IMR-90 (cell line): ENCODE measurements around the gene MACROD1. TPM values are rescaled to one million over a fixed set of nuclear protein-coding genes. Genes with fewer than 3 reads are reported as not detected.

Experiments
- ATAC-seq: fragments of 200-7000 bp; cut with Tn5 transposase; 2 replicates; pipeline ENCODE4 v1.9.1; 2020; ENCODE audit warnings: low read depth, mild to moderate bottlenecking, moderate library complexity
- BruUV-seq: library from RNA; stranded (reverse); fragments of 400-500 nt; replicated peaks from 2 replicates; lab custom pipeline; 2021; lab: Mats Ljungman, UMichigan
- CTCF ChIA-PET: fragments of 300-600 bp; formaldehyde crosslinking; extraction: SDS; loops from one replicate; lab custom pipeline; 2021; ENCODE audit warnings: antibody characterized with exemption; lab: Yijun Ruan, JAX
- POLR2A ChIA-PET: fragments of 300-600 bp; sonication (Branson Sonifier 250); formaldehyde crosslinking; loops from one replicate; lab custom pipeline; 2022; ENCODE audit warnings: antibody characterized with exemption; ENCODE audit not compliant: unreplicated experiment; lab: Charles Lee
- DNase-seq: peaks from one replicate; pipeline ENCODE4 v3.0.0; 2013
- H2AFZ ChIP-seq: replicated peaks from 2 replicates; pipeline ENCODE3; 2013; ENCODE audit warnings: low read length, mild to moderate bottlenecking; ENCODE audit not compliant: poor library complexity
- H2AK5ac ChIP-seq: 2 replicates; pipeline ENCODE4 v1.6.1; 2013; ENCODE audit warnings: low read depth, low read length, inconsistent platforms
- H2AK9ac ChIP-seq: replicated peaks from 2 replicates; pipeline ENCODE3; 2013; ENCODE audit warnings: mild to moderate bottlenecking, low read depth, low read length, moderate library complexity; ENCODE audit not compliant: poor library complexity
- H2BK120ac ChIP-seq: 2 replicates; pipeline ENCODE4 v1.6.1; 2013; ENCODE audit warnings: low read depth, low read length, inconsistent platforms
- H2BK15ac ChIP-seq: 3 replicates; pipeline ENCODE4 v1.6.1; 2013; ENCODE audit warnings: low read depth, low read length, inconsistent platforms
- H2BK20ac ChIP-seq: 2 replicates; pipeline ENCODE4 v1.6.1; 2013; ENCODE audit warnings: low read depth, mild to moderate bottlenecking, inconsistent platforms, low read length, moderate library complexity
- H2BK5ac ChIP-seq: 2 replicates; pipeline ENCODE4 v1.6.1; 2013; ENCODE audit warnings: mild to moderate bottlenecking, low read depth, low read length, inconsistent platforms; ENCODE audit not compliant: poor library complexity, severe bottlenecking
- H3K14ac ChIP-seq: replicated peaks from 2 replicates; pipeline ENCODE4 v1.6.1; 2013; ENCODE audit warnings: low read depth, low read length, inconsistent platforms
- H3K18ac ChIP-seq: 2 replicates; pipeline ENCODE4 v1.6.1; 2013; ENCODE audit warnings: low read depth, low read length, control low read depth
- H3K23ac ChIP-seq: 2 replicates; pipeline ENCODE4 v1.6.1; 2013; ENCODE audit warnings: low read depth, low read length, inconsistent platforms
- H3K27ac ChIP-seq: 2 replicates; pipeline ENCODE4 v1.5.1; 2013; ENCODE audit warnings: mild to moderate bottlenecking, control low read depth, low read length; ENCODE audit not compliant: insufficient read depth
- H3K27me3 ChIP-seq: 2 replicates; pipeline ENCODE4 v1.6.1; 2013; ENCODE audit warnings: low read length; ENCODE audit not compliant: control insufficient read depth, insufficient read depth
- H3K36me3 ChIP-seq: 2 replicates; pipeline ENCODE4 v1.6.1; 2013; ENCODE audit warnings: low read length, mixed read lengths; ENCODE audit not compliant: control insufficient read depth, insufficient read depth
- H3K4ac ChIP-seq: 2 replicates; pipeline ENCODE4 v1.6.1; 2013; ENCODE audit warnings: low read depth, low read length, inconsistent platforms
- H3K4me1 ChIP-seq: 2 replicates; pipeline ENCODE4 v1.6.1; 2013; ENCODE audit warnings: low read length, mixed read lengths; ENCODE audit not compliant: control insufficient read depth, insufficient read depth
- H3K4me2 ChIP-seq: 2 replicates; pipeline ENCODE4 v1.6.1; 2013; ENCODE audit warnings: low read depth, mild to moderate bottlenecking, control low read depth, low read length, moderate library complexity
- H3K4me3 ChIP-seq: 2 replicates; pipeline ENCODE4 v1.5.1; 2013; ENCODE audit warnings: low read depth, mild to moderate bottlenecking, control low read depth, low read length, moderate library complexity; ENCODE audit not compliant: insufficient read depth
- H3K56ac ChIP-seq: 2 replicates; pipeline ENCODE4 v1.6.1; 2013; ENCODE audit warnings: low read length, inconsistent platforms; ENCODE audit not compliant: insufficient read depth; ENCODE audit errors: extremely low read depth
- H3K79me1 ChIP-seq, 2 experiments: 2 replicates each; pipeline ENCODE4 v1.6.1; 2013; ENCODE audit warnings: low read length in 2 of 2, inconsistent platforms in 1 of 2, low read depth in 1 of 2
- H3K9ac ChIP-seq: 2 replicates; pipeline ENCODE4 v1.6.1; 2013; ENCODE audit warnings: low read depth, low read length, control low read depth
- H3K9me1 ChIP-seq: 2 replicates; pipeline ENCODE4 v1.6.1; 2013; ENCODE audit warnings: low read length, inconsistent platforms; ENCODE audit not compliant: insufficient read depth
- H3K9me3 ChIP-seq: 2 replicates; pipeline ENCODE4 v1.6.1; 2013; ENCODE audit warnings: low read length; ENCODE audit not compliant: control insufficient read depth, insufficient read depth
- H4K20me1 ChIP-seq: 2 replicates; pipeline ENCODE4 v1.6.1; 2013; ENCODE audit warnings: low read length, inconsistent platforms; ENCODE audit not compliant: insufficient read depth
- H4K5ac ChIP-seq: 2 replicates; pipeline ENCODE4 v1.6.1; 2013; ENCODE audit warnings: mild to moderate bottlenecking, low read depth, low read length, control low read depth
- H4K8ac ChIP-seq, 2 experiments: 2 replicates each; pipeline ENCODE4 v1.6.1; 2013; ENCODE audit warnings: low read depth in 2 of 2, low read length in 2 of 2, control low read depth in 1 of 2, inconsistent platforms in 1 of 2
- H4K91ac ChIP-seq: 2 replicates; pipeline ENCODE4 v1.6.1; 2013; ENCODE audit warnings: low read depth, low read length, inconsistent platforms; ENCODE audit not compliant: insufficient read depth
- BHLHE40 ChIP-seq: fragments of 150-350 bp; IDR thresholded peaks from 2 replicates; pipeline ENCODE4 v1.6.1; 2016; ENCODE audit warnings: mild to moderate bottlenecking, low read depth, low read length
- CTCF ChIP-seq: conservative IDR thresholded peaks from 2 replicates; pipeline ENCODE4 v1.5.1; 2012; ENCODE audit warnings: mild to moderate bottlenecking, low read depth, low read length, improper control_type of control experiment
- MAZ ChIP-seq: IDR thresholded peaks from 2 replicates; pipeline ENCODE4 v1.6.1; 2012; ENCODE audit warnings: low read depth, mild to moderate bottlenecking, low read length, improper control_type of control experiment, moderate library complexity, borderline replicate concordance
- RAD21 ChIP-seq: IDR thresholded peaks from 2 replicates; pipeline ENCODE4 v1.6.1; 2012; ENCODE audit warnings: low read length, improper control_type of control experiment
- RCOR1 ChIP-seq: IDR thresholded peaks from 2 replicates; pipeline ENCODE4 v1.6.1; 2012; ENCODE audit warnings: mild to moderate bottlenecking, low read length, improper control_type of control experiment; ENCODE audit not compliant: insufficient replicate concordance
- SMC3 ChIP-seq: fragments of 150-350 bp; IDR thresholded peaks from 2 replicates; pipeline ENCODE4 v1.6.1; 2016; ENCODE audit warnings: low read depth, mild to moderate bottlenecking, antibody characterized with exemption, low read length, moderate library complexity
- USF2 ChIP-seq: fragments of 150-350 bp; IDR thresholded peaks from 2 replicates; pipeline ENCODE4 v1.6.1; 2017; ENCODE audit warnings: mild to moderate bottlenecking, antibody characterized with exemption, low read length, low read depth
- whole genome bisulfite sequencing, 2 experiments: methylation state at CpG; one replicate each; pipeline versions ENCODE4 v1.1.5 to v1.1.7; 2013; ENCODE audit warnings: missing lambda C conversion rate in 2 of 2; ENCODE audit not compliant: insufficient read length in 1 of 2; ENCODE audit errors: extremely low coverage in 2 of 2; 5-methylcytosine and 5-hydroxymethylcytosine counted together
- dilution Hi-C: fragments of 300-500 bp; cut with HindIII; formaldehyde crosslinking; loops from one replicate; pipeline ENCODE4 v1.14.3; 2018; ENCODE audit warnings: low sequenced_read_pairs; ENCODE audit not compliant: unreplicated experiment
- in situ Hi-C: fragments of 300-500 bp; cut with MboI; formaldehyde crosslinking; loops from 3 replicates; pipeline ENCODE4 v1.14.3; 2019; ENCODE audit warnings: low sequenced_read_pairs, inconsistent platforms, mixed read lengths
- intact Hi-C: fragments of 100-400 bp; cut with micrococcal nuclease; formaldehyde crosslinking; loops from 2 replicates; pipeline ENCODE4 v1.10.0; 2022
- polyA plus RNA-seq, 3 experiments: library from polyadenylated mRNA; depleted of rRNA; stranded (reverse); fragments of >200 nt; gene quantifications; 2 replicates each; pipeline ENCODE4 v1.2.3, GENCODE V29; 2012; ENCODE audit warnings: low replicate concordance in 1 of 3
- total RNA-seq: library from RNA; depleted of rRNA; stranded (reverse); fragments of >200 nt; gene quantifications from 2 replicates; pipeline ENCODE4 v1.2.3, GENCODE V29; 2012

Gene MACROD1
- total and polyA plus RNA-seq, 2 of the 4 experiments (the other 2 are of a cell fraction): 2.5 to 9.3 TPM

GRCh38 chr11:64152841-64153691 lies 12.8 kb downstream of the MACROD1 start:
- in situ Hi-C loops (no loop called here), dilution Hi-C loops (no loop called here), intact Hi-C loops (loop anchor here (2.0 kb wide), 1 partner anchor 384 kb away; the partner anchor contains the start of gene ZFTA)
- Histone ChIP-seq H4K20me1 (peaks cover 12% of the 10 kb centered on the region; the same call in 1 of the 2 replicates), H2BK5ac (no peak overlapping the region), H2AK9ac (peak overlapping the region; percentile 85), H4K5ac (no peak overlapping the region), H3K4me3 (no peak overlapping the region), H4K8ac (peak overlapping the region in 1 of 2 experiments; percentile 61; a peak in 1 of 4 replicates), H3K36me3 (no peaks in the 10 kb centered on the region), H3K9me1 (no peaks in the 10 kb centered on the region), H3K27ac (no peak overlapping the region), H3K56ac (no peak overlapping the region), H3K27me3 (no peaks in the 10 kb centered on the region), H3K9me3 (no peaks in the 10 kb centered on the region), H2AFZ (peak overlapping the region; percentile 92), H2BK20ac (no peak overlapping the region), H2AK5ac (peak overlapping the region; percentile 63; the same call in 1 of the 2 replicates), H3K9ac (no peak overlapping the region), H3K4me1 (no peaks in the 10 kb centered on the region; the same call in 1 of the 2 replicates), H3K23ac (no peak overlapping the region), H2BK15ac (no peak overlapping the region), H3K14ac (no peak overlapping the region), H3K4ac (no peak overlapping the region; the same call in 1 of the 2 replicates), H3K18ac (no peak overlapping the region), H3K4me2 (peak overlapping the region; percentile 38; the same call in 1 of the 2 replicates), H2BK120ac (no peak overlapping the region), H4K91ac (no peak overlapping the region), H3K79me1 (peaks cover 3 to 5% of the 10 kb centered on the region in 2 experiments; a peak in 2 of 4 replicates)
- no TSS peak for BruUV-seq
- POLR2A ChIA-PET: interaction anchor here (0.7 kb wide), 1 partner anchor 157 kb away, joined by 3 read pairs; no protein-coding TSS in a partner anchor
- peak; percentile 20 for DNase-seq
- 95% methylated on average over 3 of the region's 23 CpGs; no CpG with 5 or more reads in 1 of the 2 experiments for WGBS, 2 experiments
- no peak for TF ChIP-seq BHLHE40
- TF ChIP-seq RAD21: peak; percentile 84
- peak; percentile 82 for TF ChIP-seq SMC3
- TF ChIP-seq USF2: no peak
- TF ChIP-seq RCOR1: no peak
- peak; percentile 94 for TF ChIP-seq CTCF
- peak; percentile 36; the same call in 1 of the 2 replicates for TF ChIP-seq MAZ
- peak; percentile 97 for ATAC-seq
- CTCF ChIA-PET: interaction anchor here (1.3 kb wide), 1 partner anchor 117 kb away, joined by 3 read pairs; no protein-coding TSS in a partner anchor
